HG03045 (cell line): ENCODE results near the gene ELP4.
"Not testable (repeated sequence)": the region's sequence is repeated elsewhere in the genome, so short reads cannot be mapped to it uniquely, and the experiment has no call there.

Source experiments
- ATAC-seq: cut with Tn5 transposase; IDR thresholded peaks from one replicate; pipeline ENCODE4 v1.9.1; 2021; ENCODE audit warnings: mild to moderate bottlenecking, moderate library complexity; ENCODE audit not compliant: unreplicated experiment

The ELP4 gene

DNA sequence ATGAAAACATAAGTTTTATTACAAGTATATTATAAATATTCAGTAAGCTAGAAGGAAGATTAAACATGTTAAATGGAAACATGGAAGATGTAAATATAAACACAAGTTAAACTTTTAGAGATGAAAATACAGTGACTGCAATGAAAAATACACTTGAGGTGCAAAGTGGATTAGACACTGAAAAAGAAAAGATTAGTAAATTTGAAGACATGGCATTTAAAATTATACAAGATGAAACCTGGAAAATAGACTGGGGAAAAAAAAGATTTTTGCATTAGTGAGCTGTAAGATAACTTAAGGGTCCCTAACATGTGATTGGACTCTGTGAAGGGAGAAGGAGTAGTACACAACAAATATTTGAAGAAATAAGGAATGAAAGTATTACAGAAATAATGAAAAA lies 33.3 kb downstream of the ELP4 start:
- no peak for ATAC-seq

DNA sequence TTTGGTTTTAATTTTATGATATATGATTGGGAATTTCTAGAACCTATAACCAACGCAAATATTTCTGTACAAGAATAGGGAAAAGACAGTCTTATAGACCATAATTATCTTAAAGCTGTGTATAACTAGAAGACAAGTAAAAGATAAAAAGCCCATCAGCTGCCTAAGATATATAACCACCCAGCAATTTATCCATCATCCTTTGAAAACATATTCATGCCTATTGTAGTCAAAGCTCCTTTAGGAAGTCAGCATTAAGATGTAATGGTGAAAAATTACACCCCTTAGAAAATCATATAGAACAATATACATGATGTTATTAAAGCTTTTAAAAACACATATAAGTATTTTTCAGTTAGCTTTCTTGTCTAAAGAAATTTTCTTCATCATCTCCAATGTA lies 46.4 kb downstream of the ELP4 start:
- ATAC-seq: no peak

DNA sequence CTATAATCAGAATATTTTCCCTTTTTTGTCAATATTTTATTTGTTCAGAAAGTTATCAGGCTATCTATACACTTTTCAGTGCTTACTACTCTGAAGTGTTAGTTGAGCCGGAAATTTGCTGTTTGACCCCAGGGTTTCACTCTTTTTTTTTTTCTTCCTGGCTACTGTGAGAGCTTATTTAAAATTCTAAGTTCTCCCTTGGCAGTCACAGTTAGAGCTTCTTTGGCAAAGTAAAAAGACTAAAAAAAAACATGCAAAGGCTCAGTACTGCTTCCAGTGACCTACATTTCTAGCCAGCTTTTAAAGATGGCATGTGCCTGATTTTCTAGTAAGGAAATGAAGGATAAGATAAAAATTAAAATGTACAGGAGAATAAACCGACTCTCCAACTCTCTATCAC lies 48.4 kb downstream of the ELP4 start:
- no peak for ATAC-seq

DNA sequence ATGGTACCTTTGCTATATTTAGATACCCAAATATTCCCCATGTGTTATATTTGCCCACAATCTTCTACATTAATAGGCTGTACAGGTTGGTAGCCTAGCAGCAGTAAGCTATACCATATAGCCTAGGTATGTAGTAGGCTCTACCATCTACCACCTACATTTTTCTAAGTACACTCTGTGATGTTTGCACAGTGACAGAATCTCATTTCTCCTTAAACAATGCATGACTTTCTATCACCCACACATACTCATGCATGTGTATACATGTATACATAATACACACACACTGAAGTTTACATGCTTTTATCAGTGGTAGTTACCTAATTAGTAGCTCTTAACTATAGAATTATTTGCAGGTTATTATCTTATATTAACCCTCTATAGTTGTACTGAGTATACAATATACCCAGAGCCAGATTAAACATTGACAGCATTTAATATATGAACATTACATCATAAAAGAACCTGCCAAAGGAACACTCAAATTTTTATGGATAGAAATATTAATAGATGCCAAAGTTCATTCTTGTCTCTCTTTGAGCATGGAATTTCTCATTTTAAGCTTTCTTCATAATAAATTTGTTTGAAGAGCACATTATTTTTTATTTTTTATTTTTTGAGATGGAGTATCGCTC lies 51.4 kb downstream of the ELP4 start:
- ATAC-seq: no peak

DNA sequence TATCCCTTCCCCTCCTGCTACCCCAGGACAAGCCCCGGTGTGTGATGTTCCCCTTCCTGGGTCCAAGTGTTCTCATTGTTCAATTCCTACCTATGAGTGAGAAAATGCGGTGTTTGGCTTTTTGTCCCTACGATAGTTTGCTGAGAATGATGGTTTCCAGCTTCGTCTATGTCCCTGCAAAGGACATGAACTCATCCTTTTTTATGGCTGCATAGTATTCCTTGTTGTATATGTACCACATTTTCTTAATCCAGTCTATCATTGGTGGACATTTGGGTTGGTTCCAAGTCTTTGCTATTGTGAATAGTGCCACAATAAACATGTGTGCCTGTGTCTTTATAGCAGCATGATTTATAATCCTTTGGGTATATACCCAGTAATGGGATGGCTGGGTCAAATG lies 55.0 kb downstream of the ELP4 start:
- ATAC-seq: not testable (repeated sequence)

DNA sequence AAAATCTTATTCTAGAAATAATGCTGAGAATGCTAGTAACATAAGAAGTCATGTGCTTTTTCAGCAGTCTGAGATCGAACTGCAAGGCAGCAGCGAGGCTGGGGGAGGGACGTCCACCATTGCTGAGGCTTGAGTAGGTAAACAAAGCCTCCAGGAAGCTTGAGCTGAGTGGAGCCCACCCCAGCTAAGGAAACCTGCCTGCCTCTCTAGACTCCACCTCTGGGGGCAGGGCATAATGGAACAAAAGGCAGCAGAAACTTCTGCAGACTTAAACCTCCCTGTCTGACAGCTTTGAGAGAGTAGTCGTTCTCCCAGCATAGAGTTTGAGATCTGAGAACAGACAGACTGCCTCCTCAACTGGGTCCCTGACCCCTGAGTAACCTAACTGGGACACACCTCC lies 64.6 kb downstream of the ELP4 start:
- not testable (repeated sequence) for ATAC-seq

DNA sequence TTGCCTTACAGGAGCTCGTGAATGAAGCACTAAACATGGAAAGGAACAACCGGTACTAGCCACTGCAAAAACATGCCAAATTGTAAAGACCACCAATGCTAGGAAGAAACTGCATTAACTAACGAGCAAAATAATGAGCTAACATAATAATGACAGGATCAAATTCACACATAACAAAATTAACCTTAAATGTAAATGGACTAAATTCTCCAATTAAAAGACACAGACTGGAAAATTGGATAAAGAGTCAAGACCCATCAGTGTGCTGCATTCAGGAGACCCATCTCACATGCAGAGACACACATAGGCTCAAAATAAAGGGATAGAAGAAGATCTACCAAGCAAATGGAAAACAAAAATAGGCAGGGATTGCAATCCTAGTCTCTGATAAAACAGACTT lies 66.2 kb downstream of the ELP4 start:
- ATAC-seq: not testable (repeated sequence)

DNA sequence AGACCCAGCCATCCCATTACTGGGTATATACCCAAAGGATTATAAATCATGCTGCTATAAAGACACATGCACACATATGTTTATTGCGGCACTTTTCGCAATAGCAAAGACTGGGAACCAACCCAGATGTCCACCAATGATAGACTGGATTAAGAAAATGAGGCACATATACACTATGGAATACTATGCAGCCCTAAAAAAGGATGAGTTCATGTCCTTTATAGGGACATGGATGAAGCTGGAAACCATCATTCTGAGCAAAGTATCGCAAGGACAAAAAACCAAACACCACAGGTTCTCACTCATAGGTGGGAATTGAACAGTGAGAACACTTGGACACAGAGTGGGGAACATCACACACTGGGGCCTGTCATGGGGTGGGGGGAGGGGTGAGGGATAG lies 69.8 kb downstream of the ELP4 start:
- not testable (repeated sequence) for ATAC-seq

DNA sequence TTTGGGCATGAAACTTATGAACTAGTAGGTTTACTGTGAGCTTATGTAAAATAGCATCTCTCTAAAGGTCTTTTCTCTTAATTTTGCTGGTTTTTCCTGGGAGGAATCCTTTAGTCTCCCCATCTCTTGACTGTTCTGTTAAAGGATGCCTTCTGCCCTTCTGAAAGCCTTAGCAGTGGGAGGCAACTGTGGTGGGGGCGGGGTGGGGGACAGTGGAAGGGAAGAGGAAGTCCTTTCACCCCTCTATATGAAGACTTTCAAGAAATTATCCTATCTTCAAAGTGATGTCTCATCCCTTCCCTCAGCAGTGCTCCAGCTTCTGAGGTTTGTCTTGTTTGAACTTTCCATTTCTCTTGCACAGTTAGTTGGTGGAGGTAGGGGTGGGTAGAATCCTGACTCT lies 73.1 kb downstream of the ELP4 start:
- no peak for ATAC-seq

DNA sequence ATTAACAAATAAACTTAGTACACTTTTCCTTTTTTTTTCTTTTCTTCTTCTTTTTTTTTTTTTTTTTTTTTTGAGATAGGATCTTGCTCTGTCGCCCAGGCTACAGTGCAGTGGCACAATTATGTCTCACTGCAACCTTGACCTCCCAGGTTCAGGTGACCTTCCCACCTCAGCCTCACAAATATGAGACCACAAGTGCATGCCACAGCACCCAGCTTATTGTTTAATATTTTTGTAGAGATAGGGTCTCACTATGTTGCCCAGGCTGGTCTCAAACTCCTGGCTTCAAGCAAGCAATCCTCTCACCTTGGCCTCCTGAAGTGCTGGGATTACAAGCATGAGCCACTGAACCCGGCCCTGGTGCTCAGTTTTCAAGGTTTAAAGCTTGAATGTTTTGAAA lies 88.9 kb downstream of the ELP4 start:
- no peak for ATAC-seq

DNA sequence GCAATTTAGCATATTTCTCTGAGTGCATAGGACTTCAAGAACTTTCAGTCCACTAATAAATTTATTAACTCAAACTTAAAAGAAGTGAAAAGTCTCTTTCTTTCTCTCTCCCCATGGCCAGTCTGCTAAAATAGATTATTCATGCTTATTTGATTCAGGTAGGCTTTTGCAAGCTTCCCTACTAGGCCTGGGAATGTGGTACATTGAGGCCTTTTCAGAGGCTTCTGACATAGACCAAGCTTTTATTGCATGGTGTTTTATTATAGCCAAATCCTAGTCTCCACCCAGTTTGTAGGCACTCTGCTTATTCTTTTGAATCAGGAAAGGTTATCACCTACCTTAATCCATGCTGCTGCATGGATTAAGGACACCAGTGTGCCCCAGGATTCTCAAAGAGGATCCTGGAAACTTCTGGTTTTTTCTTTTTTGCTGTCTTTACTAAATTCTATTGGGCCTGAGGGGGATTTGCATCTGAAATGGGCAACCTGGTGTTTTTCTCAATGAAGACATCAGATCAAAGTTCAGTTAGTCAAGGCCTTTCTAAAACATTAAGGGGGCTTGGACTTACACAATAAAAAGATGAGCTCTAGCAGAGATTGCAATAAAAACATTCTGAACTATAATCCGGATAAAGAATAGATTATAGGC lies 92.2 kb downstream of the ELP4 start:
- ATAC-seq: no peak

DNA sequence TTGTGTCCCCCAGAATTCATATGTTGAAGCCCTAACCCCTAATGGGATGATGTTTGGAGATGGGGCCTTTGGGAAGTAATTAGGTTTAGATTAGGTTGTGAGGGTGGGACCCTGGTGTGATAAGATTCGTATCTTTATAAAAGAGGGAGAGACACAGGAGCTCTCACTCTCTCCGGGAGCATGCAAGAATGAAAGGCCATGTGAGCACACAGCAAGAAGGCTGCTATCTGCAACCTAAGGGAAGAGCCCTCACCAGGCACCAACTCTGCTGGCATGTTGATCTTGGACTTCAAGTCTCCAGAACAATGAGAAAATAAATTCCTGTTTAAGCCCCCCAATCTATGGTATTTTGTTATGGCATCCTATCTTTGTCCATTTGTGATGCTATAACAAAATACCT lies 97.3 kb downstream of the ELP4 start:
- no peak for ATAC-seq

DNA sequence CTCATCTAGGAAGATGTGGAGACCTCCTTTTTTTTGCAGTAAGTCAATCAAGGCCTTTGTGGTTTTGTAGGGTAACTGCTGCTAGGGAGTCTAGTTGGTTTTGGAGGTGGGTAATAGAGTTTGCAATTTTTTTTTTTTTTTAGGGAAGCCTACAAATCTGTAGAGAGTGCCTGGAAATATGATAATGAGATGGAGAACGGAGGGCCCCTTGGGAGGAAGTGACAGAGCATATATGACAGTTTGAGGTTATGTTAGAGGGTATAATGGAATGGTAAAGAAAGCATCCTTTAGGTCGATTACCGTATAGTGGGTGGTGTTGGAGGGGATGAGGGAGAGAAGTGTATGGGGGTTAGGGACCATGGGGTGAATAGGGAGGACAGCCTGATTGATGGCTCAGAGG lies 98.3 kb downstream of the ELP4 start:
- no peak for ATAC-seq

DNA sequence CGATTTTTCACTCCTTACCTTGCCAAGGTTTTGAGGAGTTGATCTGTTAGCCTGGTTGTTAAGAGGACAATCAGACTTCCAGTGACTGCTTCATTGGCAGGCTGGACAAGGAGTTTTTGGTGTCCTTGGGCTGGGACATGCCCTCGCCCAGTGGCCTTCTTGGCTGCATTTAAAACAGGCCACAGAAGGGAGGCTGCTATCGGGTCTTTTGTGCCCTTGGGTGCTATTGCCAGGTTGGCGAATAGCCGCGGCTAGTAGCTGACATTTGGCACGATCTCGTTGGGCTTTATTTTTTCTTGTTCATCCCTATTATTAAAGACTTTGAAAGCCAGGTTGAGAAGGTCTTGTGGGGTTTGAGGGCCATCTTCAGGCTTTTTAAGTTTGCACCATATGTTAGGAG lies 99.4 kb downstream of the ELP4 start:
- no peak for ATAC-seq

DNA sequence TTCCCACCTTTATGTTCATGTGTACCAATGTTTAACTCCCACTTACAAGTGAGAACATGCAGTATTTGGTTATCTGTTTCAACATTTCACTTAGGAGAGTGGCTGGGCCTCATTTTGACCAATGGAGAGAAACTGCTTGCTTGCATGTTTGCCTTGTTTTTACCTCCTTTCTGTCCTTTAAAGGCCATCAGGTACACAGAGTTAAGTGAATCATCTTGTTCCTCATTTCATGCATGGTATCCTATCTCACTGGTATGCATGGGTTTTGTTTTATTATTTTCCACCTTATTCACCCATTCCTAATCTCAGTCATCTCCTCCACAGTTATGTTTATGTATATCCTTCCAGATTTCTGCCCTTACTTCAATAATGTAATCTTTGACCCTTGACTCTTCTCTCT lies 101.0 kb downstream of the ELP4 start:
- no peak for ATAC-seq

DNA sequence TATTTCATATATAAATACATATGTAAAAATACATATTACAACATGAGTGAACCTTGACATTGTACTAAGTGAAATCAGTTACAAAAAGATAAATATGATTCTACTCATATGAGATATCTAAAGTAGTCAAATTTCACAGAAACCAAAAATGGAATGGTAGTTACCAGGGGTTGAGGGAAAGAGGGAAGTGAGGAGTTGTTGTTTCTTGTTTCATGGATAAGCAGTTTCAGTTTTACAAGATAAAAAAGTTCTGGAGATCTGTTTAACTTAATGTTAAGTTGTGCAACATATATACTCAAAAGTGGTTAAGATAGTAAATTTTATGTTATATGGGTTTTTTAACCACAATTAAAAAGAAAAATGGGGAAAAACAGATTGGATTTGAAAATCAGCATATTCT lies 107.7 kb downstream of the ELP4 start:
- ATAC-seq: no peak

DNA sequence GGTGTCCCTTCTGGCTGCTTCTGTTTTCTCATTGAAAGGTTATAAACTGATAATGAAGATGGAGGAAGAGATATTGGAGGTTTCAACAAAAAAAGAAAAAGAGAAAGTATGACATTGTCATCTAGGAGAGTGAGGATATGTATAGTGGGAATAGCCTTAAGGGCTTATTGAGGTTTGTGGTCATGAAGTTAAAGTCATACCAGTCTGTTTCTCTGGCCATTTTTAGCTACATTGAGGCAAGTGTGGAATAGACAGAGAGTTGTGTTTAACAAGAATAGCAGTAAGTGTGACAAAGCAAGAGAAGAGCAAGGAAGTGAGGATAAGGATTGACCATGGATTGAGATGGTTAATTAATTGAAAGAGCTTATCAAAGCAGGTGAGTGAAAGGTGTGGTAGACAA lies 110.4 kb downstream of the ELP4 start:
- no peak for ATAC-seq

DNA sequence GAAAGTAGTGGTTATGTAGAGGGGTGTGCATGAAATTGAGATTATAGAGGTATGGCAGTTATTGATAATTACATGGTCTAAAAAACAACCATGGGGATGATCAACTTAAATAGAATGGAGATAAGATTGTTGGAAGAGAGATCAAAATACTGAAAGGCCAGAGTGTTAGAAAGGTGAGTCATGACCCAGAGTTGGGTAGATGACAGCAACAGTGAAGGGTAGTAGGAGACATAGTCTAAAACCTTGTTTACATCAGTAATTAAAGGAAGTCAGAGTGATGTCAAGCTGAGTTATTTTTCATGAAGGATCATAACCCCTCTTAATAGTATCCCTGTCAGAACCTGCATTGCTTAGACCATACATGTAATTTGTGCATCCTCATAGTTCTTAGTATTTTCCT lies 110.9 kb downstream of the ELP4 start:
- no peak for ATAC-seq

DNA sequence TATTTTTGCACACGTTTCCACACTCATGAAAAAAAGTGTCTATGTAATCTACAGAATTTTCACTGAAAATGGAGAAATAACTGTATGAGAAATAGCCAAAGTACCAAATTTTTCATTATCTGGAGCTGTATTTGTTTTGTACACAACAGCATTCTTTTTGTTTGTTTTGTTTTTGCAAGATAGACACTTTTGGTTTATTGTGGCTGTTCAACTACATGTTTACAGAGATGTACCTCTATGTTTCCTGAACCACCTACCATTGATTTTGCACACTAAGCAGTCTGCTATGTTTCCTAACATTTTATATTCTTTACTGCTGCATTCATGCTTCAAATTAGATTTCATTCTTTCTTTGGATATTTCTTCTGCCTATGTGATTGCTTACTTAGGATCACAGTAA lies 116.3 kb downstream of the ELP4 start:
- ATAC-seq: no peak

DNA sequence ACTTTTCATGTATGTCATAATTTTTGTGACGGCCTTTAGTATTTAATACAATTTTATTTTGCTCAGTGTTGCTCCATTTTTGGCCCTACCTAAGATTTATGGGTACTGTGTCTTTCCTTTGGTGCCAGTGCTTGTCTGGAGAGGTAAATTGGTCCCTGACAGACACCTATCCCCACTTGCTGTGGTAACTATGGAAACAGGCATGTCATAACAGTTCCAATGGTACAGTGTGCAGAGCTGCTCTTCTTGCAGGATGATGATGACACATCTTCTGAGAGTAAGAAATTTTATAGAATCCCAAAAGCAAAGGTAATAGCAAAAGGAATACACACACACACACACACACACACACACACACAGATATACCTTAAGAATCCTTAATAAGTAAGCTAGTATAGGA lies 118.5 kb downstream of the ELP4 start:
- no peak for ATAC-seq

DNA sequence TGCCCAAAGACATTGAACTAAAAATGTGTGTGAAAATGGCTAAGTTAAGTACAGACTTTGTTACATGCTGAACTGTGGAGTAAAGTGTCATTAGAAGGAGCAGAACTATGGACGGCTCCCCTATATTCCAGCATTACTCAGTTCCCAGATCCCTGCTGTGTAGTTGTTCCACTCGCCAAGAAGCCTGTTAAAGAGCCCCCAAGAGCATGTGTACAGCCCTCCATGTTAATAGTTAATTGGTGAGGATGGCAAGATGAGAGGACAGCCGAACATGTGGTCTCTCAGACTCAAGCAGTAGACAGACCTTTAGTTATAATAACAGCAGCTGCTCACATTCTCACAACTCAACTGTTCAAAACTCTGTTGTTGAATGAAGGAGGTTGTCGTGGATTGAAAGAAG lies 127.4 kb downstream of the ELP4 start:
- no peak for ATAC-seq

DNA sequence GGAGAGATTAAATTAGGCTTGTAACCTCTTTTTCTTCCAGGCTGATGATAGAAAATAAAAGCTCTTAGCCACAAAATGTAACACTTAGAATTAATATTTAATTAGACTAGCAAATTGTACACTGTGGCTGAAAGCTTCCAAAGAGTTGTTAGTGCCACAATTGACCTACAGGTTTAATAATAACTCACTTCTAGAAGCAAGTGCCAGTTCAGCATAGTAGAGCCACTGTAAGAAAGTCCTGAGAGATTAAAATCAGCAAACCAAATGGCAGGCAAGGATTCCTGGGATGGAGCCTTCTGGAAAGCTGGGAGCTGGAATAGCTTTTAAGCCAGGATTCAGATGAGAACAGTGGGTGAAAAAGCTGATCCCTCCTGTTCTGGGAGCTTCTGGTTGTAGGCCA lies 131.0 kb downstream of the ELP4 start:
- no peak for ATAC-seq

DNA sequence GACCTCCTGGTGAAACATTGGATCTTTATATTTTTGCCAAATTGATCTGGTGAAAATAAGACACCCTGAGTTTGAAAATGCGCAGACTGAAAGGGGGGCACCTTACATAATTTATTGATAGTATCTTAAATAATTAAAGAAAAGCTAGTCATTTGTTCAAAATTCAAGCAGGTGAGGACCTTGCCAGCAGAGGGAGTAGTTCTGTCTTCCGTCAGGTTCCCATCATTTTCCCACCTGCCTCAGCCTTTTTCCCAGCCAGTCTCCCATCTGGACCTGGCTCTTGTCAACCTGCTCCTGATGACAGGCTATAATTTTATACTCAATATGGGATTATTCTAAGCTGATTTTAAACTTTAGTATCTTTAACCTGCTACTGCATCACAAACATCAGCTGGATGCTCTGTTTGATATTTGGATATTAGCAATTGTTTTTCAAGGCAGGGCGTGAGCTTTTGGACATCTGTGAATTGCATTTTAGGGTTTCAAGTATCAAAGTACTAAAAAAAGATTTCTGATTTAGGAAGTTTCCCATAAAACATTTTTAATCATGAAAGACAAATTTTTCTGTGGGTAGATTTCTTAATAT lies 132.0 kb downstream of the ELP4 start:
- no peak for ATAC-seq
